Nucleus accumbens (tissue), 56 donors: ENCODE measurements around the gene TOMM70.
"Not testable (repeated sequence)": the region's sequence is repeated elsewhere in the genome, so short reads cannot be mapped to it uniquely, and the experiment has no call there.

ENCODE experiments used
- DNase-seq, 56 donors: peaks; one replicate each; lab custom pipeline; 2025; lab: John Stamatoyannopoulos, UW

The TOMM70 gene

GRCh38 chr3:100370756-100371155 is 30.1 kb downstream of the TOMM70 start:
- no peak for DNase-seq

- DNase-seq: no peak
These were observed 32.4 kb downstream of the TOMM70 start for GRCh38 chr3:100368441-100368840.

- no peak for DNase-seq
These were observed 34.5 kb downstream of the TOMM70 start for GRCh38 chr3:100366424-100366823.

- no peak for DNase-seq
These were observed 36.5 kb downstream of the TOMM70 start for GRCh38 chr3:100364421-100364820.

- no peak for DNase-seq
These were observed 39.0 kb downstream of the TOMM70 start for GRCh38 chr3:100361897-100362296.

- DNase-seq: no peak
These were observed 40.0 kb downstream of the TOMM70 start for GRCh38 chr3:100360757-100361496.

- no peak for DNase-seq
These were observed 41.9 kb downstream of the TOMM70 start for GRCh38 chr3:100359035-100359434.

- DNase-seq: no peak
These were observed 42.5 kb downstream of the TOMM70 start for GRCh38 chr3:100358413-100358812.

- no peak for DNase-seq
These were observed 46.0 kb downstream of the TOMM70 start for GRCh38 chr3:100354850-100355249.

- no peak for DNase-seq
These were observed 48.3 kb downstream of the TOMM70 start for GRCh38 chr3:100352296-100353231.

GRCh38 chr3:100351770-100352169 is 49.1 kb downstream of the TOMM70 start:
- not testable (repeated sequence) for DNase-seq

- no peak for DNase-seq
These were observed 52.2 kb downstream of the TOMM70 start for GRCh38 chr3:100348727-100349126.

GRCh38 chr3:100340527-100340926 is 60.4 kb downstream of the TOMM70 start:
- DNase-seq: no peak

- no peak for DNase-seq
These were observed 61.1 kb downstream of the TOMM70 start for GRCh38 chr3:100339786-100340185.

- no peak for DNase-seq
These were observed 62.0 kb downstream of the TOMM70 start for GRCh38 chr3:100338911-100339310.

- DNase-seq: not testable (repeated sequence)
These were observed 64.7 kb downstream of the TOMM70 start for GRCh38 chr3:100336229-100336628.

- DNase-seq: peak in 9 of 56 donors; percentile 4 to 20 (median 14)
These were observed 65.5 kb downstream of the TOMM70 start for GRCh38 chr3:100335434-100335833.

- peak in 54 of 56 donors; percentile 14 to 80 (median 58) for DNase-seq
These were observed 66.2 kb downstream of the TOMM70 start, which contains the start of gene NIT2 for GRCh38 chr3:100334488-100335351. Gene NIT2 (plus strand): TSS chr3:100334757. CDS start chr3:100334792, 35 bp downstream.

- peak in 5 of 56 donors; percentile 12 to 60 (median 50) for DNase-seq
These were observed 66.9 kb downstream of the TOMM70 start for GRCh38 chr3:100333970-100334487.

- DNase-seq: no peak
These were observed 67.8 kb downstream of the TOMM70 start for GRCh38 chr3:100333051-100333450.
